Activated CD8-positive, alpha-beta T cell treated with anti-CD3 and anti-CD28 coated beads, Interleukin-2, amount 10 ng/mL, durations not matched to agents 7 days and 5 days (primary cell): Measurements from ENCODE around the gene MKX. TPM values are rescaled to one million over a fixed set of nuclear protein-coding genes. Genes with fewer than 3 reads are reported as not detected.
"Not testable (repeated sequence)": the region's sequence is repeated elsewhere in the genome, so short reads cannot be mapped to it uniquely, and the experiment has no call there.

ENCODE experiments used
- ATAC-seq: fragments of 150-1000 bp; cut with Tn5 transposase; one replicate; pipeline ENCODE4 v1.10.0; 2021; ENCODE audit warnings: moderate library complexity
- CTCF ChIA-PET: fragments of 350-600 bp; sonication (Branson Sonifier 250); formaldehyde crosslinking; loops from one replicate; lab custom pipeline; 2021; ENCODE audit warnings: antibody characterized with exemption; lab: Charles Lee
- POLR2A ChIA-PET: fragments of 350-600 bp; sonication (Branson Sonifier 250); formaldehyde crosslinking; loops from one replicate; lab custom pipeline; 2021; ENCODE audit warnings: antibody characterized with exemption; lab: Charles Lee
- DNase-seq: peaks from one replicate; pipeline ENCODE4 v3.0.0-alpha.2; 2020
- H3K27ac Mint-ChIP-seq: one replicate; pipeline ENCODE4 v1.8.0; 2021; ENCODE audit warnings: mild to moderate bottlenecking, mixed read lengths
- H3K27me3 Mint-ChIP-seq: one replicate; pipeline ENCODE4 v1.8.0; 2021; ENCODE audit warnings: low read depth, mixed read lengths
- H3K36me3 Mint-ChIP-seq: one replicate; pipeline ENCODE4 v1.8.0; 2021; ENCODE audit warnings: low read depth, mixed read lengths
- H3K4me1 Mint-ChIP-seq: one replicate; pipeline ENCODE4 v1.8.0; 2021; ENCODE audit warnings: low read depth, mixed read lengths
- H3K4me3 Mint-ChIP-seq: one replicate; pipeline ENCODE4 v1.8.0; 2021; ENCODE audit warnings: mild to moderate bottlenecking, mixed read lengths
- H3K9me3 Mint-ChIP-seq: one replicate; pipeline ENCODE4 v1.8.0; 2022; ENCODE audit warnings: mixed read lengths; ENCODE audit not compliant: insufficient read depth
- total RNA-seq, 2 experiments: library from RNA; stranded (reverse); gene quantifications; one replicate each; pipeline ENCODE4 v1.2.3, GENCODE V29; 2021

Gene MKX
- total RNA-seq, 2 experiments from 2014 or later = not detected

- CTCF ChIA-PET = interaction anchor here (0.7 to 1.4 kb wide), 2 partner anchors 30 to 421 kb away, joined by 3 read pairs; no protein-coding TSS in a partner anchor
- no peak overlapping the region for H3K4me3 Mint-ChIP-seq
- H3K27ac Mint-ChIP-seq = no peak overlapping the region
- DNase-seq (no peak), ATAC-seq (no peak)
- peaks cover 4% of the 10 kb centered on the region for H3K27me3 Mint-ChIP-seq
- H3K4me1 Mint-ChIP-seq = no peaks in the 10 kb centered on the region
- no peaks in the 10 kb centered on the region for H3K36me3 Mint-ChIP-seq
- no peaks in the 10 kb centered on the region for H3K9me3 Mint-ChIP-seq
- POLR2A ChIA-PET = no interaction called here
Measured at GRCh38 chr10:27687326-27687725, 58.3 kb downstream of the MKX start.

GRCh38 chr10:27685681-27686080 lies 59.9 kb downstream of the MKX start:
- CTCF ChIA-PET = interaction anchor here (0.7 kb wide), 1 partner anchor 376 kb away, joined by 3 read pairs; no protein-coding TSS in a partner anchor
- no peaks in the 10 kb centered on the region for H3K4me1 Mint-ChIP-seq
- no peak overlapping the region for H3K4me3 Mint-ChIP-seq
- H3K9me3 Mint-ChIP-seq = no peaks in the 10 kb centered on the region
- POLR2A ChIA-PET = no interaction called here
- H3K27me3 Mint-ChIP-seq = peaks cover 4% of the 10 kb centered on the region
- H3K27ac Mint-ChIP-seq = no peak overlapping the region
- no peaks in the 10 kb centered on the region for H3K36me3 Mint-ChIP-seq
- ATAC-seq (no peak), DNase-seq (no peak)

- Mint-ChIP-seq H3K9me3 (no peaks in the 10 kb centered on the region), H3K4me3 (no peak overlapping the region), H3K27ac (no peak overlapping the region), H3K4me1 (no peaks in the 10 kb centered on the region), H3K36me3 (no peaks in the 10 kb centered on the region), H3K27me3 (peaks cover 3% of the 10 kb centered on the region)
- CTCF ChIA-PET = no interaction called here
- no peak for ATAC-seq
- POLR2A ChIA-PET = no interaction called here
- DNase-seq = no peak
Measured at GRCh38 chr10:27683226-27683625, 62.4 kb downstream of the MKX start.

- CTCF ChIA-PET, H3K4me1 Mint-ChIP-seq, H3K9me3 Mint-ChIP-seq, H3K27ac Mint-ChIP-seq, DNase-seq, H3K4me3 Mint-ChIP-seq, H3K27me3 Mint-ChIP-seq, ATAC-seq, H3K36me3 Mint-ChIP-seq: not testable (repeated sequence)
- POLR2A ChIA-PET = interaction anchor here (0.7 kb wide), 1 partner anchor 9 kb away, joined by 3 read pairs; no protein-coding TSS in a partner anchor
Measured at GRCh38 chr10:27681795-27682194, 63.8 kb downstream of the MKX start.

- Mint-ChIP-seq H3K4me3 (no peak overlapping the region), H3K36me3 (no peaks in the 10 kb centered on the region), H3K27ac (no peak overlapping the region), H3K27me3 (peaks cover 3% of the 10 kb centered on the region), H3K9me3 (no peaks in the 10 kb centered on the region), H3K4me1 (no peaks in the 10 kb centered on the region)
- no peak for DNase-seq
- ATAC-seq = no peak
- POLR2A ChIA-PET = no interaction called here
- CTCF ChIA-PET = interaction anchor here (0.9 kb wide), 1 partner anchor 33 kb away, joined by 3 read pairs; no protein-coding TSS in a partner anchor
Measured at GRCh38 chr10:27680691-27681605, 64.7 kb downstream of the MKX start.

- Mint-ChIP-seq H3K4me3 (no peak overlapping the region), H3K36me3 (no peaks in the 10 kb centered on the region), H3K27ac (no peak overlapping the region), H3K27me3 (peaks cover 3% of the 10 kb centered on the region), H3K9me3 (no peaks in the 10 kb centered on the region), H3K4me1 (no peaks in the 10 kb centered on the region)
- ATAC-seq (no peak), DNase-seq (no peak)
- ChIA-PET CTCF (no interaction called here), POLR2A (no interaction called here)
Measured at GRCh38 chr10:27680006-27680557, 65.5 kb downstream of the MKX start.

GRCh38 chr10:27679369-27679912 lies 66.2 kb downstream of the MKX start:
- Mint-ChIP-seq H3K27me3 (peaks cover 3% of the 10 kb centered on the region), H3K27ac (no peak overlapping the region), H3K36me3 (no peaks in the 10 kb centered on the region), H3K9me3 (no peaks in the 10 kb centered on the region), H3K4me3 (no peak overlapping the region), H3K4me1 (no peaks in the 10 kb centered on the region)
- ATAC-seq = no peak
- ChIA-PET CTCF (no interaction called here), POLR2A (no interaction called here)
- DNase-seq = no peak

- Mint-ChIP-seq H3K4me3 (no peak overlapping the region), H3K4me1 (no peaks in the 10 kb centered on the region), H3K27ac (no peak overlapping the region), H3K36me3 (no peaks in the 10 kb centered on the region), H3K27me3 (peaks cover 3% of the 10 kb centered on the region), H3K9me3 (no peaks in the 10 kb centered on the region)
- POLR2A ChIA-PET = no interaction called here
- DNase-seq (no peak), ATAC-seq (no peak)
- CTCF ChIA-PET = no interaction called here
Measured at GRCh38 chr10:27678166-27678565, 67.5 kb downstream of the MKX start.

- Mint-ChIP-seq H3K9me3 (no peaks in the 10 kb centered on the region), H3K4me1 (no peaks in the 10 kb centered on the region), H3K4me3 (no peak overlapping the region), H3K27me3 (no peaks in the 10 kb centered on the region), H3K27ac (no peak overlapping the region), H3K36me3 (no peaks in the 10 kb centered on the region)
- DNase-seq = no peak
- ChIA-PET POLR2A (no interaction called here), CTCF (no interaction called here)
- no peak for ATAC-seq
Measured at GRCh38 chr10:27673065-27673464, 72.6 kb downstream of the MKX start.

- no peaks in the 10 kb centered on the region for H3K9me3 Mint-ChIP-seq
- no peaks in the 10 kb centered on the region for H3K36me3 Mint-ChIP-seq
- no peak for DNase-seq
Measured at GRCh38 chr10:27671821-27672220, 73.8 kb downstream of the MKX start.

GRCh38 chr10:27664461-27664860 lies 81.2 kb downstream of the MKX start:
- H3K9me3 Mint-ChIP-seq = no peaks in the 10 kb centered on the region
- no peak overlapping the region for H3K27ac Mint-ChIP-seq
- H3K4me1 Mint-ChIP-seq = no peaks in the 10 kb centered on the region
- no peak for DNase-seq
- ChIA-PET CTCF (no interaction called here), POLR2A (no interaction called here)
- no peaks in the 10 kb centered on the region for H3K36me3 Mint-ChIP-seq
- ATAC-seq = no peak
- H3K4me3 Mint-ChIP-seq = no peak overlapping the region
- H3K27me3 Mint-ChIP-seq = peaks cover 14% of the 10 kb centered on the region

More at GRCh38 chr10:27671821-27672220, 73.8 kb downstream of the MKX start:
- no peak for ATAC-seq
- CTCF ChIA-PET = no interaction called here
- no peaks in the 10 kb centered on the region for H3K4me1 Mint-ChIP-seq
- POLR2A ChIA-PET = interaction anchor here (0.6 kb wide), 1 partner anchor 41 kb away, joined by 3 read pairs; no protein-coding TSS in a partner anchor
- H3K27ac Mint-ChIP-seq = no peak overlapping the region
- no peaks in the 10 kb centered on the region for H3K27me3 Mint-ChIP-seq
- H3K4me3 Mint-ChIP-seq = no peak overlapping the region

- Mint-ChIP-seq H3K4me3 (no peak overlapping the region), H3K27me3 (peaks cover 14% of the 10 kb centered on the region), H3K27ac (no peak overlapping the region), H3K9me3 (no peaks in the 10 kb centered on the region), H3K4me1 (no peaks in the 10 kb centered on the region), H3K36me3 (no peaks in the 10 kb centered on the region)
- no peak for ATAC-seq
- no peak for DNase-seq
- POLR2A ChIA-PET = no interaction called here
- CTCF ChIA-PET = interaction anchor here (0.6 kb wide), 1 partner anchor 9 kb away, joined by 3 read pairs; no protein-coding TSS in a partner anchor
Measured at GRCh38 chr10:27663621-27664020, 82.0 kb downstream of the MKX start.
